Epithelial cell of esophagus (primary cell): Measurements from ENCODE around the gene PPP6R3.
"Not testable (repeated sequence)": the region's sequence is repeated elsewhere in the genome, so short reads cannot be mapped to it uniquely, and the experiment has no call there.

ENCODE experiments used
- DNase-seq: peaks from one replicate; pipeline ENCODE4 v3.0.0; 2010; ENCODE audit warnings: low read depth
- H3K4me3 ChIP-seq: 2 replicates; pipeline ENCODE4 v1.5.1; 2011; ENCODE audit warnings: mild to moderate bottlenecking, low read length, control low read depth
- TF ChIP-seq, protein P1 (sequence below): IDR thresholded peaks from 2 replicates; pipeline ENCODE4 v1.5.1; 2011; ENCODE audit warnings: low read depth, mild to moderate bottlenecking, low read length, control low read depth, inconsistent platforms; ENCODE audit not compliant: insufficient read depth; ENCODE audit errors: missing control alignments

Gene PPP6R3

DNA sequence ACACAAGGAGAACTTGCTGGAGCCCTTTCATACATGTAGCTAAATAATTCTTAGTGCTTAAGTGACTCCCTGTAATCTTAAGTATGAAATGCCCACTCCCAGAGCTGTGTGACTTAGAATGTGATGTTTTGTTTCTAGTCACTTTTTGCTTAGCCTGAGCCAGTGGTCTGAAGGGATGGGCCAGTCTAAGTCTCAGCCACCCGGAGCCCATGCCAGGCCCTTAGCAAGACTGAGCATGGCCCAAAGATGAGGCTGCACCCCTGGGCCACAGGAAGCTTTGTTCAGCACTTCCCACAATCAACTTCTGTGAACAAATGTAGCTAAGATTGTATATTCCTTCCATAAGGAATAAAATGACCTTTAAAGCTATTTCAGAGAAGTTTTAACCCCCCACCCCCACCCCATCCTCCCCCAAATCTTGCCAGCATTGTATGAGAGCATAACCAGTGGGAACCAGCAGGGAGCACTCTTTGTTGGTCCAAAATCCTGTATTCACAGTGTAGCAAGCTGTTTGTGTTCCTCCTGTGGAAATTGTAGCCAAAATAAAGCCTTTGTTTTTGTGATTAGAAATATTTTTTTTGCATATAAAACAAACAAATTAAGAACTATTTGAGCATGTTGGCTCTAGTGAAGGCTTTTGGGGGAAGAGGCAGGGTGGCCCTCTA is 150.0 kb downstream of the PPP6R3 start:
- TF ChIP-seq, protein P1, sequence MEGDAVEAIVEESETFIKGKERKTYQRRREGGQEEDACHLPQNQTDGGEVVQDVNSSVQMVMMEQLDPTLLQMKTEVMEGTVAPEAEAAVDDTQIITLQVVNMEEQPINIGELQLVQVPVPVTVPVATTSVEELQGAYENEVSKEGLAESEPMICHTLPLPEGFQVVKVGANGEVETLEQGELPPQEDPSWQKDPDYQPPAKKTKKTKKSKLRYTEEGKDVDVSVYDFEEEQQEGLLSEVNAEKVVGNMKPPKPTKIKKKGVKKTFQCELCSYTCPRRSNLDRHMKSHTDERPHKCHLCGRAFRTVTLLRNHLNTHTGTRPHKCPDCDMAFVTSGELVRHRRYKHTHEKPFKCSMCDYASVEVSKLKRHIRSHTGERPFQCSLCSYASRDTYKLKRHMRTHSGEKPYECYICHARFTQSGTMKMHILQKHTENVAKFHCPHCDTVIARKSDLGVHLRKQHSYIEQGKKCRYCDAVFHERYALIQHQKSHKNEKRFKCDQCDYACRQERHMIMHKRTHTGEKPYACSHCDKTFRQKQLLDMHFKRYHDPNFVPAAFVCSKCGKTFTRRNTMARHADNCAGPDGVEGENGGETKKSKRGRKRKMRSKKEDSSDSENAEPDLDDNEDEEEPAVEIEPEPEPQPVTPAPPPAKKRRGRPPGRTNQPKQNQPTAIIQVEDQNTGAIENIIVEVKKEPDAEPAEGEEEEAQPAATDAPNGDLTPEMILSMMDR = peak; percentile 28
- no peak for DNase-seq
- no peak overlapping the region for H3K4me3 ChIP-seq

DNA sequence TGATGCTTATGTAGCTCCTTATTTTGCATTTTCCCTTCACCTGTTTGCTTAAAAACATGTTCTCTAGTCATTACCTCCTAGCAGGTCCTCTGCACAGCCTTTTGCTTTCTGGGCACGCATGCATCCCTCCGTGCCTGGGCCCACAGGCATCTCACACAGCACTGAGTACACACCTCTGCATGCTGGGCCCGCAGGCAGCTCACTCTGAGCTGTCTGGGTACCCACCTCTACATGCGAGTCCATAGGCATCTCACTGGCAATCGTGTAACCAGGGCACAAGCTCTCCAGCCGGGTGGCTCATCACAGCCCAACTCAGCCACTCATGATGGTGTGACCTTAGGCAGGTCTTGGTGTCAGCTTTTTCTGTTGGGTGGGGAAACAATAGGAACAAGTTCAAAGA is 155.1 kb downstream of the PPP6R3 start:
- H3K4me3 ChIP-seq = no peak overlapping the region
- TF ChIP-seq, protein P1 = no peak
- no peak for DNase-seq

DNA sequence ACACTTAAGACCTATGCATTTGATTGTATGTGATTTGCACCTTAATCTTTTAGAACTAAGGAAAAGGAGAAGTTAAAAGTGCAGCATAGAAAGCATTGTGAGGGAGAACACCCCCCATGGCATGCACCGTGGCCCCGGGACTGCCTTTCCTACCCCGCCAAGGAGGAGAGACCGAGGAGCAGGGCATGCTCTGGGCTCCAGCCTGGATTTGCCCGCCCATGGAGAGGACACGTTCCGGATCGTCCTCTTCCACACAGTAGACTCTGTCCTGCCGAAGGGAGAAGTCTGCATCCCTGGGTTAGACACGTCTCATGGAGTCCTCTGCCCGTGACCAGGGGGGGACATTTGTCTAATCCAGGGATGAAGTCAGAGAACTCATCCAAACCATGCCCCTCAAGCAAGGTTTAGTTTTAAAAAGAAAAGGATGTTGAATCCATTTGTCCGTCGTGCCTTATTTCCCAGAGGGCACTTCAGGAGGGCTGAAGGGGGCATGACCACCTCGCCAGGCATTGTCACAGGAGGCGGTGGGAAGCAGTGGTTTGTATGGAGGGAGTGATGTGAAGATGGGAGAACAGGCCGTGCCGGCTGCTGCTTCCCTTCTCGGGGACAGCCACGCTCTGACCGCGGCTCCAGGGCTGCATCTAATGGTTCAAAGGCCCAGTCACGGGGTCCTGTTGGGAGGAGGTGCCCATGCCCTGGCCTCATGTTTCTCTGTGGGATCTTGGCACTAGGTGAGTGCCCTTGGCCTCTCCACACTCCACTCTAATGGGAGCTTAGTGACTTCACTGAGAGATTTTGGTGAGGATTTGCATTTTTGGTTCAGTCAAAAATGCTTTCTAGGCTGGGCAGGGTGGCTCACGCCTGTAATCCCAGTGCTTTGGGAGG is 157.6 kb downstream of the PPP6R3 start:
- no peak overlapping the region for H3K4me3 ChIP-seq
- DNase-seq = no peak
- TF ChIP-seq, protein P1 = no peak

DNA sequence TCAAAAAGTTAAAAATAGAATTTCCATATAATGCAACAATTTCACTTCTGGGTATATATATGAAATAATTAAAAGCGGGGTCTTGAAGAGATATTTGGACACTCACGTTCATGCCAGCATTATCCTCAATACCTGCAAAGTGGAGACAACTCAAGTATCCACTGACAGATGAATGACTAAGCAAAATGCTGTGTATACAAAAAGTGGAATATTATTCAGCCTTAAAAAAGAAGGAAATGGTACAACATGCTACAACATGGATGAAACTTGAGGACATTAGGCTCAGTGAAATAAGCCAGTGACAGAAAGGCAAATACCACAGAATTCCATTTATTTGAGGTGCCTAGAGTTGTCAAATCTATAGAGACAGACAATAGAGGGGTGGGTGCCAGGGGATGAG is 161.3 kb downstream of the PPP6R3 start:
- TF ChIP-seq, protein P1 = no peak
- no peak for DNase-seq
- H3K4me3 ChIP-seq = no peak overlapping the region

DNA sequence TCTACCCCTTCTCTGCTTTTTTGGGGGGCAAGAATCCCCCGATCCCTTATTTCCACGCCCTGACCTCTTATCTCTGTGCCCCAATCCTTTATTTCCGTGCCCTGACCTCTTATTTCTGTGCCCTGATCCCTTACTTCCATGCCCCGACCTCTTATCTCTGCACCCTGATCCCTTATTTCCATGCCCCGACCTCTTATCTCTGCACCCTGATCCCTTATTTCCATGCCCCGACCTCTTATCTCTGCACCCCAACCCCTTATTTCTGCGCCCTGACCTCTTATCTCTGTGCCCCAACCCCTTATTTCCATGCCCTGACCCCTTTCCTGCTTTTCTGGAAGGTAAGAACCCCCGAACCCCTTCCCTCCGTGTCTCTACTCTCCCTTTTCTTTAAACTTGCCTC is 163.2 kb downstream of the PPP6R3 start:
- H3K4me3 ChIP-seq, DNase-seq: not testable (repeated sequence)

DNA sequence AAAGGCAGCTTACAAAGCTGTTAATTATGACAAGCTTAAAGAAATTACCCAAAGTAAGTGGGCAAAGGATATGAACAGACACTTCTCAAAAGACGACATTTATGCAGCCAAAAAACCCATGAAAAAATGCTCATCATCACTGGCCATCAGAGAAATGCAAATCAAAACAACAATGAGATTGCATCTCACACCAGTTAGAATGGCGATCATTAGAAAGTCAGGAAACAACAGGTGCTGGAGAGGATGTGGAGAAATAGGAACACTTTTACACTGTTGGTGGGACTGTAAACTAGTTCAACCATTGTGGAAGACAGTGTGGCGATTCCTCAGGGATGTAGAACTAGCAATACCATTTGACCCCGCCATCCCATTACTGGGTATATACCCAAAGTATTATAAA is 164.5 kb downstream of the PPP6R3 start:
- DNase-seq, H3K4me3 ChIP-seq: not testable (repeated sequence)

DNA sequence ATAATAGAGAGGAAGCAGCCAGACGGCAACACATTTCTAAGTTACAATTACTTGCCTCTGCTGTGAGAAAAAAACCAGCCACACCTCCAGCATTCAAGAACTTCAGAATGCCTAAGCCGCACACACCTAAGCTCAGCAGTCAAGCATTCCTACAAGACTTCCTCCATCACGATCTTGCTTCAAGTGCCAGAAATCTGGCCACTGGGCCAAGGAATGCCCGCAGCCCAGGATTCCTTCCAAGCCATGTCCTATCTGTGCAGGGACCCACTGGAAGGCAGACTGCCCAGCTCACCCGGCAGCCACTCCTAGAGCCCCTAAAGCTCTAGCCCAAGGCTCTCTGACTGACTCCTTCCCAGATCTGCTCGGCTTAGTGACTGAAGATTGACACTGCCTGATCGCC is 165.7 kb downstream of the PPP6R3 start:
- not testable (repeated sequence) for DNase-seq, H3K4me3 ChIP-seq

DNA sequence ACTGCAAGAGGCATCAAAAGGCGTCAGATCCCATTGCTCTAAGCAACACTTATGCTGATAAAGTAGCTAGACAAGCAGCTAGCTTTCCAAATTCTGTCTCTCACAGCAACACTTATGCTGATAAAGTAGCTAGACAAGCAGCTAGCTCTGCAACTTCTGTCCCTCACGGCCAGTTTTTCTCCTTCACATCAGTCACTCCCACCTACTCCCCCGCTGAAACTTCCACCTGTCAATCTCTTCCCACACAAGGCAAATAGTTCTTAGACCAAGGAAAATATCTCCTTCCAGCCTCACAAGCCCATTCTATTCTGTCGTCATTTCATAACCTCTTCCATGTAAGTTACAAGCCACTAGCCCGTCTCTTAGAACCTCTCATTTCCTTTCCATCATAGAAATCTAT is 168.3 kb downstream of the PPP6R3 start:
- H3K4me3 ChIP-seq, DNase-seq: not testable (repeated sequence)

DNA sequence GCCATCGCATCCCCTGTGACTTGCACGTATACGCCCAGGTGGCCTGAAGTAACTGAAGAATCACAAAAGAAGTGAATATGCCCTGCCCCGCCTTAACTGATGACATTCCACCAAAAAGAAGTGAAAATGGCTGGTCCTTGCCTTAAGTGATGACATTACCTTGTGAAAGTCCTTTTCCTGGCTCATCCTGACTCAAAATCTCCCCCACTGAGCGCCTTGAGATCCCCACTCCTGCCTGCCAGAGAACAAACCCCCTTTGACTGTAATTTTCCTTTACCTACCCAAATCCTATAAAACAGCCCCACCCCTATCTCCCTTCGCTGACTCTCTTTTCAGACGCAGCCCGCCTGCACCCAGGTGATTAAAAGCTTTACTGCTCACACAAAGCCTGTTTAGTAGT is 171.8 kb downstream of the PPP6R3 start:
- DNase-seq, H3K4me3 ChIP-seq: not testable (repeated sequence)
